GM18909 (cell line): ENCODE results near the gene NUP133.
A peak's percentile ranks its signal among the peaks of the same experiment; 100 is the strongest.

Source experiments
- ATAC-seq: cut with Tn5 transposase; IDR thresholded peaks from one replicate; pipeline ENCODE4 v1.9.1; 2021; ENCODE audit warnings: mild to moderate bottlenecking; ENCODE audit not compliant: unreplicated experiment, poor library complexity

Gene NUP133

DNA sequence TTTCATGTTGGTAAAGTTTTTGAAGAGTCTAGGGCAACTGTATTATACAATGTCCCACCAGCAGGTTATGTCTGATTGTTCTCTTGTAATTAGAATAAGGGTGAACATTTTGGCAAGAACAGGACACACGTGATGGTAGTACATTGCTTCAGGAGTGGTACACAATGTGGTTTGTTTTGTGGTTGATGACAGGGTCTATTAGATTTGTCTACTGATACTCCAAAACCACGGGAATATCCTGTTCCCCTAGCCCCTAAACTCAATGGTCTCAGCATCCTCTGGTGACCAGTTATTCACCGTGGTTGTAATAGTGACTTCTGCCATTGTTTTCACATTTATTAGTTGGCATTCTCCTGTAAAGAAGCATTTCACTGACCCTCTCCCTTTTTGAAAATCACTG, 52.1 kb downstream of the NUP133 start:
- ATAC-seq = no peak

DNA sequence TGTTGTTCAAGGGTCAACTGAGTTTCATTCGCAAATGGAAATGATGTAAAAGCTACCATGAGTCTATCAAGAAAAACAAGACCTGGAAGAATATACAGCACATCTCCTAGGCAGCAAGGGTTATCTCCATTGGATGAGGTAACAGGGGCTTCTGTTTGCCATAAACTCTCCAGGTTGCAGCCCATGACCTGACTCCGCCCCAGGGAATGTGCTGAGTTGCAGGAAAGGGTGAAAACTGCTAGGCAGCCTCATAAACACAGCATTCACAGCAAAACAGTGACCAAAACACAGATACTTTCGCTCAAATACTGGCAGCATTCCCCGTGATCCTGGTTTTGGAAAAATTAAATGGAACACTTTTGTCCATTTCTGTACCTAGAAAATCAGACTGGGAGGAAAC, 54.1 kb downstream of the NUP133 start:
- no peak for ATAC-seq

DNA sequence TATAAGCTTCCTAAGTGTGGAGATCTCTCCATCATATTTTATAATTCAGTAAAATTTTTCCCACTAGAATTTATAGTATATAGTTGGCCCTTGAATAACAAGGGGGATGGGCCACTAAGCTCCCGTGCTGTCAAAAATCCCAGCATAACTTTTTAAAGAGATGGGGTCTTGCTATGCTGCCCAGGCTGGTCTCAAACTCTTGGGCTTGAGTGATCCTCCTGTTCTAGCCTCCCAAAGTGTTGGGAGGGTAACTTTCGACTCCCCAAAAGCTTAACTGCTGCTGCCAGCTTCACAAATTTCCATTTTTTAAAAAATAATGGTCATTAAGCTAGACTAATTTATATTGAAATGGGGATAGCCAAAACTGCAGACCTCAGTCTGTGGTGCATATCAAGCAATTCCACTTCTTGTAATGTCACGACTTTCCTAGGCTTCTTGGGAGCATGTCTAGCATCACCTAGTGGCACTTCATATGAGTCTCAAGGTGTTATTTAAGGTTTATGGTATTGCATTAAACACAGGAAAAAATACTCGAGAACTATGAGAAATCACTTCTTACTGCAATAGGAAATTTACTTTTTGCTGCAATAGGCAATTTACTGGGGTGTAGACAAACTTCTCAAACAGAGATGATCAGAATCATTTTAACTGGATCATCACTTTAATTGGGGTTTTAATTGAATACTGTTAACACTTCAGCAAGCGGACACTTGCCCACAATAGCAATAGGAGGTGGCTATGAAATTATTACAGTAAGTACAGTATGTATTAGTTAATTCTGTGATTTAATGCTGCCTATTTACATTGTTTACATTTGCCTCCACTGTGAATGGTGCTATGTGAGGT, 55.0 kb downstream of the NUP133 start:
- no peak for ATAC-seq

DNA sequence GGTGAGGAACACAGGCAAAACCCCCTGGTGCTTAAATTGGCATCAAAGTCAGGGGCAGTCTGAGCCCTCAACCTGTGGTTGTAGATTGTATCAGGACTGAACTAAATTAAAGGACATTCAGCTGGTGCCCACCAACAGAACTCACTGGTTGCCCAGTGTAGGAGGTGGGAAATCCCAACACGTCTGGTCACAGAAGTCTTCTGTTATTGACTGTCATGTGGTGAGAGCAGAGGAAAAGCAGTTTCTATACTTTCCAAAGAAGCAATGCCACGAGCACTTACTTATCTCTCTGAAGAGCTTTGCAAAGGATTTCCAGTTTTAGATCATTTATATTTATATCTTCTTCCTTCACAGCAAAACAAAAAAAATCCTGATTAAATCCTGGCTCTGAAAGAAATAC, 59.3 kb downstream of the NUP133 start:
- ATAC-seq = no peak

DNA sequence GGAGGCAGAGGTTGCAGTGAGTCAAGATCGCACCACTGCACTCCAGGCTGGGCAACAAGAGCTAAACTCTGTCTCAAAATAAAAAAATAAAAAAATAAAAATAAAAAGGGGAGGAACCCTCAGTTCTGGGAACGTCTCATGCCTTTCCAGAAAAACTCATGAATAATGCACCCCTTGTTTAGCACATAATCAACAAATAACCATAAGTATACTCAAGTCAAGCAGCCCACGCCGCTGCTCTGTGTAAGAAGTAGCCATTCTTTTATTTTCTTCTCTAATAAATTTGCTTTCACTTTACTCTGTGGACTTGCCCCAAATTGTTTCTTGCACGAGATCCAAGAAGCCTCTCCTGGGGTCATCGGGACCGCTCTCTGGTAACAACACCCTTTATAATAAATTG, 59.8 kb downstream of the NUP133 start:
- ATAC-seq = no peak

DNA sequence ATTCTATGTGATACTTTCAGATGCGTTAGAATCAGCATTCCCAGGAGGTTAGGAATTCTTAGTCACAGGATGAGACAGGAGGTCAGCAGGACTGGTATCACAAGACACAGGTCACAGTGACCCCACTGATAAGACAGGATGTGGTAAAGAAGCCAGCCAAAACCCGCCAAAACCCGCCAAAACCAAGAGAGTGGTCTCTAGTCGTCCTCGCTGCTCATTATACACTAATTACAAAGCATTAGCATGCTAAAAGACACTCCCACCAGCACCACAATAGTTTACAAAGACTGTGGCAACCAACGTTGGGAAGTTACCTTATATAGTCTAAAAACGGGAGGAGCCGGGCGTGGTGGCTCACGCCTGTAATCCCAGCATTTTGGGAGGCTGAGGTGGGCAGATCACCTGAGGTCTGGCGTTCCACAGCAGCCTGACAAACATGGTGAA, 60.3 kb downstream of the NUP133 start:
- ATAC-seq = no peak

DNA sequence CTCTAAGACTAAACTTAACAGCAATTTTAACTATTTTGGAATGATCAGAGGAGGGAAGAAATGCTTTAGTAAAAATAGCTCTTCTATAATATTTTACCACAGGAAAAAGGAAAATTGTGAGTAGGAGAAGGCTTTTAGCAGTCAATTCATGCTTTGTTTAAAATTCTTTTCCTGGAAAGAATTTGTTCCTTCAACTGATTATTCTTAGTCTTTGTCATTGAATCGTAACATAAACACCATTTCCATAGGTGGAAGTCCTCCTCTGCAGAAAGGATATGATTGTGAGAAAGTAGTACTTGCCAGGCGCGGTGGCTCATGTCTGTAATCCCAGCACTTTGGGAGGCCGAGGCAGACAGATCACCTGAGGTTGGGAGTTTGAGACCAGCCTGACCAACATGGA, 62.3 kb downstream of the NUP133 start:
- no peak for ATAC-seq

DNA sequence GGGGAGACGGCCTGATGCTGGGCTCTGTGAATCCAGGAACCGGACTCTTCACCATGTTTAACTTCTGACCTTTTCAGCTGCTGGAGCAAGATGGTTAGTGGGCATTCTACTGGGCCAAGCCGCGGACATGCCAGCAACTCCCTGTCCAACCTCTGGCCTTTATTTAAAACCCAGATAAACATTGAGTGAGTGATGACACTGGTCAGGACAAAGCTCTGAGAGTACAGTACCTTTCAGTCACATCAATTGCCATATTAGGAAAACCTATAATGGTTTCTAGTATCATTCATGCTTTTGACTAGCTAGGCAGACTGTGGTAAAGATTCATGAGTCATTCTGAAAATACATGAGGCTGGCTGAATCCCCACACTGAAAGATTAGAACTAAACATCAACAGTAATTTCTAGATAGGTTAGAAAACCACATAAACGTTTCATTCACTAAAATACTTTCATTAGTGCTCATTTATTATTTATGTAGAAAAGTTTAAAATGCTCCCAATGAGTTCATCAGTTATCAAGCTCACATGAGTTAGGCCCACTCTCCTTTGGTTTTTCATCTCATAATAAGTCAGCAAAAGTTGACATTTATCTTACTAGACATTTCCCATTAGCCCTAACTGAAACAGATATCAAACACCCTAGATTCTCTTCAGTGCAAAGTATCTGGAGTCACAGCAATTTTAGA, 67.1 kb downstream of the NUP133 start:
- peak; percentile 97 for ATAC-seq

DNA sequence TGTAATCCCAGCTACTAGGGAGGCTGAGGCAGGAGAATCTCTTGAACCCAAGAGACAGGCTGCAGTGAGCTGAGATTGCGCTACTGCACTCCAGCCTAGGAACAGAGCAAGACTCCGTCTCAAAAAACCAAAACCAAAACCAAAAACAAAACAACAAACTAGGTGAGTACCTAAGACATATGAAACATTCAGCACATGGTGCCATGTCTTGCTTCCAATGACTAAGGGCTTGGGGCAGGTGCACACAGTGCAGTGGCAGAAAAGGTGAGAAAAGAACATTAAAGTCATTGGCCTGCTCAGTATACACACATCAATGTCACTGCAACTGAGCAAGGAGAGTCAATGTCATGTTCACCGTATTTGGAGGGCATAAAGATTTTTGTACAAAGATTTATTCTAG, 70.1 kb downstream of the NUP133 start:
- ATAC-seq = no peak

DNA sequence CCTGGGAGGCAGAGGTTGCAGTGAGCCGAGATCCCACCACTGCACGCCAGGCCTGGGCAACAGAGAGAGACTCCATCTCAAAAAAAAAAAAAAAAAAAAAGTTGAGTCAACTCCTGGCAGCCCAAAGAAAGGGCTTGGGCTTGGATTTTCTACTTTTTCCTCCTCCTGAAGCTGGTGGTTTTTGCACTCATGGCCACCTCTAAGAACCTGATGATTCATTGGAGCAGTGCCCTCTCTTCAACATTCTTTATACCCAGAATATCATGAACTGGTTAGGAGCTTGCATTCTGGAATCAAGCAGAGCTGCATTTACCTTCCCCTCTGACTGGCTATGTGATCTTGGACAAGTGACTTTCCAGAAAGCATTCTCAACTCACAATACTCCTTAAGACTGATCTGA, 70.7 kb downstream of the NUP133 start:
- ATAC-seq = no peak

DNA sequence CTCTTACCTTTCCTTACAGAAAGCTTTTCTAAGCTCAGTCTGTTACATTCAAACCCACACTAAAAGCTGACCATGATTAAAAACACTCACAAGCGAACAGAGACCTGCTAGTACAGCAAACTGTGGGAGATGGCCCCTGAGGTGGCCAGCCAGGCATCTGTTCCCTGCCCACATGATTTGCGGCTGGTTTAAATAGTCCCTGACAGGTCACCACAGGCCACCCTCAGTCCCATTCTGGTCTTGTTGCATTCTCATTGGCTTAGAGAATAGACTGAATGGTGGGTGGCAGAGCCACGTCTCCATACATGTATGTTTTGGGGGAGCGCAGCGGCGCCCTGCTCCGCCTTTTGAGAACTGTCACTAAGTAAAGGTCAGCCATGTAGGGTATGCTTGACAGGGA, 71.9 kb downstream of the NUP133 start:
- ATAC-seq = no peak

DNA sequence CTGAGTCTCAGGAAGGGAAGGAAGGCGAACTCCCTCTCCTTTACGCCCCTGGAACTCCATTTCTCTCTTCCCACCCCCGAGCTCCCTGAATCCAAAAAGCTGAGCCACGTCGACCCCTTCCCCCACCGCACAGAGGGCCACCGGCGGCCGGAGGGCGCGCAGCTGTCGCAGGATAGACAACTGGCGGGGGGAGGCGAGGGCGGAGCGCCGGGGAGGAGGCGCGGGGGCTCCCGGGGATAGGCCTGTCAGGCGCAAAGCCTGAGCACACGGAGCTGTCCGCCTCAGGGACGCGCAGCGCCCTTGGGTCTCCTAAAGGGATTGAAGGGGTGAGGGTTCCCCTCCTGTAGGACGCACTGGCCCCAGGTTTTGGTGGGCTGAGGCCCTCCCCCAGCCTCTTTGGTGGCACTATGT, 73.5 kb downstream of the NUP133 start:
- ATAC-seq = no peak

DNA sequence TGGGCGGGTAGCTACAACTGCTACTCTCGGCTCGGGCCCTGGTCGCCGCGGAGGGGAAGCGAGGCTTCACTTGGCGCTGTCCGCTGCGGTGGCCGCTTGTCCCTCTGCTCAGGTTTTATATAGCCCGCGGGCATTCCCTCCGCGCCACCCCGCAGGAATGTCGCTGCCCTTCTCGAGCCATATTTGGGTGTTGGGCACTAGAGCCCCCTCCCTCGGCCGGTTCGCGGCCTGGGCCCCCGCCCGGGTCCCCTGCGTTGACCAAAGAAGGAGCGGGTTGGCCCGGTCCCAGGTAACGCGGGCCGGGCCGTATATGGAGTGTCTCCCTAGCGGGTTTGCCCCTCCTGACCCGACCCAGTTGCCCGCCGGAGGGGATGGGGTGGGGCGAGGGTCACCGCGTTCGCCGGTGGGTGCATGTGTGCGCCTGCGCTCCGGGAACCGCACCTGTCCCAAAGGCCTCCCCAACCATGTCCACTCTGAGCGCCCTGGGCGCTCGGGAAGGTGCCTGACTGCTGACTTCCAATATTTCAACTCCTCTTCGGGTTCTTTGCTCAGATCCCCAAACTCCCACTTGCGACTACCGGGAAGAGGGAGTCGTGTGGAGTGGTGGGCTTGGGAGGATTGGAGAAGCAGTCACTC, 74.0 kb downstream of the NUP133 start, which contains the start of gene ACTA1:
ACTA1 (minus strand) TSS at position 90 of the 636 bp plus-strand sequence. CDS start 979 bp downstream, outside the sequence.
- ATAC-seq = no peak

DNA sequence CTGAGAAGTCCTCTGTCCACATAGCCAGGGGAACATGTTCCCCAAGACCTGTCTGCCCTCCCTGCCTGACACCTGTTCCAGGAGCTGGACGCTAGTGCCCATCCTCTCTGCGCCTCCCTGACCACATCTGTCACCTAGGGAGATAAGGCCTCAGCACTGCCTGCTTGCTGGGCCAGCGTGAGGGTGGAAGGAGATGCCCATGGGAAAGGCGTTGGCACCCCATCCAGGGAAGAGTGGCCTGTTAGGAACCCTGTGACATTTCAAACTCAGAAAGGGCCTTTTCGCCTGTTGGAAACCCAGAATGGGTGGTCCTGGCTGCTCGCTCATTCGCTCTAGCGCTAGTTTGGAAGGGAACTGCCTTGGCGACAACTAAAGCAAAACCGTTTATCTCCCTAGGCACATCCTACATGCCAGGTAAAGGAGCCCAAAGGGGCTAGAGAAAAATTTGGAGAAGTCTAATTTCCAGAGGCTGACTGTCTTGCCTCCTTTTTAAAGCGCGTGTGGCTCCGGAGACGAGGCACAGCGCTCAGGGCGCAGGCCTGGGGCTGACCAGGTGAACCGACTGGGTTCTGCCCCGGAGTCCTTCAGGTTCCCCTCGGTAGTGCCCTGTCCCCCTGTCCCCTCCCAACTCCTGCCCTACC, 74.7 kb downstream of the NUP133 start:
- ATAC-seq = no peak

DNA sequence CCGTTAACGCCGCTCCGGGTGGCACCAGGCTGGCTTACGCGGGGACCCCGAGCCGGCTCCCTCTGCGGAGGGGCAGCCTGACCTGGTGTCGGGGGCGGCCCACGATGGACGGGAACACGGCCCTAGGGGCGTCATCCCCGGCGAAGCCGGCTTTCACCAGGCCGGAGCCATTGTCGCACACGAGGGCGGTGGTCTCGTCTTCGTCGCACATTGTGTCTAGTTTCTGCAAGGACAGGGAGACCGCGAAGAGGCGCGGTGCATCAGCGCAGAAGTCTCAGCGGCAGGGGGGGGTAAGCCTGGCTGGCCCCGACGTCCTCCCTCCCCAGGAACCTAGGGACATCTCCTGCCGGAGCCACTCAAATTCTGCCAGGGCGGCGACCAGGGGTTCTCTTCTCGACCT, 75.2 kb downstream of the NUP133 start:
- ATAC-seq = no peak

DNA sequence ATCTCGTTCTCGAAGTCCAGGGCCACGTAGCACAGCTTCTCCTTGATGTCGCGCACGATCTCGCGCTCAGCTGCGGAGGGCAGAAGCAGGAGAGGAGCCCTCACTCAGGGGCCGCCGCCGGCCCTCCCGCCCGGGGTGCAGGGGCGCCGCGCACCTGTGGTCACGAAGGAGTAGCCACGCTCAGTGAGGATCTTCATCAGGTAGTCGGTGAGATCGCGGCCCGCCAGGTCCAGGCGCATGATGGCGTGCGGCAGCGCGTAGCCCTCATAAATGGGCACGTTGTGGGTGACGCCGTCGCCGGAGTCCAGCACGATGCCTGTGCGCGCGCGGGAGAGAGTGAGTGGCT, 76.1 kb downstream of the NUP133 start:
- no peak for ATAC-seq

DNA sequence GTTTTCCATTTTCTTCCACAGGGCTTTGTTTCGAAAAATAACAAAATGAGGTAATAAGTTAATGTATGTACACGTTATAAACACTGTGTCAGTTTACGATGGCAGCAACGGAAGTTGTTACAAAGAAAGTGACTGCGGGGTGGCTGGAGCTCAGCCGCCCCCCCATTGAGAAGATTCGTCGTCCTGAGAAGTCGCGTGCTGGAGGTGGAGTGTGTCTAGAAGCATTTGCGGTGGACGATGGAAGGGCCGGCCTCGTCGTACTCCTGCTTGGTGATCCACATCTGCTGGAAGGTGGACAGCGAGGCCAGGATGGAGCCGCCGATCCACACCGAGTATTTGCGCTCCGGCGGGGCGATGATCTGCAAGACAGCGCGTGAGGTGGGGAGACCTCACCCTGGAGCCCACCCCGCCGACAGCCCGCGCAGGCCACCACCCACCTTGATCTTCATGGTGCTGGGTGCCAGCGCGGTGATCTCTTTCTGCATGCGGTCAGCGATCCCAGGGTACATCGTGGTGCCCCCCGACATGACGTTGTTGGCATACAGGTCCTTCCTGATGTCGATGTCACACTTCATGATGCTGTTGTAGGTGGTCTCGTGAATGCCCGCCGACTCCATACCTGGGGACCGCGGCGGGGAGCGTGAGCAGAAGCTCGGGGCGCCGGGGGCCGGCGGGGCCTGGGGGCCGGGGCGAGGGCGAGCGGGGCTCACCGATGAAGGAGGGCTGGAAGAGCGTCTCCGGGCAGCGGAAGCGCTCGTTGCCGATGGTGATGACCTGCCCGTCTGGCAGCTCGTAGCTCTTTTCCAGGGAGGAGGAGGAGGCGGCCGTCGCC, 76.6 kb downstream of the NUP133 start:
- ATAC-seq = no peak

DNA sequence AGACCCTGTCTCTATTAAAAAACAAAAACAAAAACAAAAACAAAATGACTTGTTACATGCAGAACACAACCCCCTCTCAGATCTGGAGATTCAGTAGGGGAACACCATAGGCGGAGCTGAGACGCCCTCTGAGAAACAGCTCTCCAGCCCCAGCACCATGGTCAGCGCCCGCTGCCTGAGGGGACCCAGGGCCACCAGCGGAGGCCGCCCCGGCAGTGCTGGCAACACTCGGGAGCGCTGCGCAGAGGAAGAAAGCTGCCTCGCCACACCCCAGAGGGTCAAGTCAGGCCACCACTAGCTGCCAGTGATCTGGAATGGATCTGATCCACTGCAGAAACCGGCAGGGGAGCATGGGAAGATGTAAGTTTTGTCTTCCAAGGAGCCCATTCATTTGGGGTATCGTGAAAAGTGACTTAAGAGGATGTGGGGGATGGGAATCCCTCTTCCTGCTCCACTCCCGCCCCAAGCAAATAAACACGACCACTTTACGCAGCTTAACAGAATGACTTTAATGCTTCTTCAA, 77.3 kb downstream of the NUP133 start:
- no peak for ATAC-seq

DNA sequence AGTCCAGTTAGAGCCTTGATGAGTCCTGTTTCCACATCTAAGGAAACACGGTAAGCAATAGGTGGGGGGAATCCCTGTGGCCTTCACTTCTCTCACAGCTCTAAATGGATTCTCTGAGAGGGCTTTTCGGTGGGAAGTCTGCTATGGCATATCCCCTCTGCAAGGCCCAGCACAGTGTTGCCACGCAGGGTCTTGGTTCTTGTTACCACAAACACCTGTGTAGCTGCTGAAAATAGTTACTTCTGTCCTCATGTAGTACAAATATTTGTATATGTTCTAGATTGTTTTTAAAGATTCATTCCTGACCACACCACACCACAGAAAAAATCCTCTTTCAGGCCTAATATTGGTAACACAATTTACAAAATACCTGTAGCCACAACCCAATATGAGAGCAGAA, 79.9 kb downstream of the NUP133 start:
- ATAC-seq = no peak

DNA sequence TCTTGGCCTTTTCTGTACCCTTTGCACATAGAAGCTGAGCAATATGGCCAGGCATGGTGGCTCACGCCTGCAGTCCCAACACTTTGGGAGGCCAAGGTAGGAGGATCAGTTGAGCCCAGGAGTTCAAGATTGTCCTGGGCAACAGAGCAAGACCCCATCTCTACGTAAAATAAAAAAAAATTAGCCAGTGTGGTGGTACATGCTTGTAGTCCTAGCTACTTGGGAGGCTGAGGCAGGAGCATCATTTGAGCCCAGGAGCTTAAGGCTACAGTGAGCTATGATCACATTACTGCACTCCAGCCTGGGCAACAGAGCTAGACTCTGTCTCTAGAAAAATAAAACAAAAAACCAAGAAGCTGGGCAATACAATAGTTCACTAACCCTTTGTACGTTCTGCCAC, 80.6 kb downstream of the NUP133 start:
- no peak for ATAC-seq
